T47D (cell line): ENCODE results near the gene FAM241A.
A peak's percentile ranks its signal among the peaks of the same experiment; 100 is the strongest.
"Not testable (repeated sequence)": the region's sequence is repeated elsewhere in the genome, so short reads cannot be mapped to it uniquely, and the experiment has no call there.

Experiments used
- DNase-seq, 2 experiments: peaks; one replicate each; pipeline versions ENCODE4 v3.0.0 to v3.0.0-alpha.2; 2011 to 2012; ENCODE audit warnings: low read depth in 1 of 2, low spot score in 1 of 2
- JUND ChIP-seq: IDR thresholded peaks from 2 replicates; pipeline ENCODE4 v1.6.1; 2012; ENCODE audit warnings: low read depth
- in situ Hi-C: cut with HindIII; loops from 2 replicates; pipeline ENCODE4 v1.10.0; 2016; ENCODE audit warnings: low sequenced_read_pairs, low pct_unique_long_range_greater_than_20kb

Gene FAM241A

GRCh38 chr4:112143781-112144180 is 1.5 kb upstream of the FAM241A start:
- TF ChIP-seq JUND: no peak
- no peak for DNase-seq
- in situ Hi-C loops: no loop called here

GRCh38 chr4:112144546-112145325 is 518 bp upstream of the FAM241A start:
- in situ Hi-C loops: no loop called here
- DNase-seq: no peak
- no peak for TF ChIP-seq JUND

GRCh38 chr4:112145790-112146501 is 692 bp downstream of the FAM241A start:
- peak; percentile 58 to 66 for DNase-seq
- in situ Hi-C loops: no loop called here
- TF ChIP-seq JUND: no peak

GRCh38 chr4:112146502-112146813 is 1.2 kb downstream of the FAM241A start:
- in situ Hi-C loops: no loop called here
- TF ChIP-seq JUND: no peak
- no peak for DNase-seq

GRCh38 chr4:112147697-112148096 is 2.4 kb downstream of the FAM241A start:
- TF ChIP-seq JUND: no peak
- in situ Hi-C loops: no loop called here
- no peak for DNase-seq

- in situ Hi-C loops: no loop called here
- DNase-seq: no peak
- no peak for TF ChIP-seq JUND
Measured at GRCh38 chr4:112150920-112151319, 5.7 kb downstream of the FAM241A start.

GRCh38 chr4:112152521-112152920 is 7.3 kb downstream of the FAM241A start:
- no peak for TF ChIP-seq JUND
- no peak for DNase-seq
- in situ Hi-C loops: no loop called here

- no peak for DNase-seq
- in situ Hi-C loops: no loop called here
- no peak for TF ChIP-seq JUND
Measured at GRCh38 chr4:112153211-112153791, 8.0 kb downstream of the FAM241A start.

- DNase-seq: no peak
- TF ChIP-seq JUND: no peak
- in situ Hi-C loops: no loop called here
Measured at GRCh38 chr4:112156112-112156511, 10.9 kb downstream of the FAM241A start.

GRCh38 chr4:112156553-112156952 is 11.3 kb downstream of the FAM241A start:
- in situ Hi-C loops: no loop called here
- TF ChIP-seq JUND: no peak
- DNase-seq: no peak

- in situ Hi-C loops, DNase-seq: not testable (repeated sequence)
Measured at GRCh38 chr4:112163706-112164105, 18.5 kb downstream of the FAM241A start.

- no peak for TF ChIP-seq JUND
- DNase-seq: no peak
- in situ Hi-C loops: no loop called here
Measured at GRCh38 chr4:112167794-112168193, 22.5 kb downstream of the FAM241A start.
